GM19099 (cell line): ENCODE data around the gene PDCD7.

ENCODE experiments used
- POLR2A ChIP-seq: IDR thresholded peaks from 3 replicates; pipeline ENCODE4 v1.6.1; 2011; ENCODE audit warnings: low read depth; ENCODE audit not compliant: insufficient read length; ENCODE audit errors: extremely low read depth

Gene PDCD7

DNA sequence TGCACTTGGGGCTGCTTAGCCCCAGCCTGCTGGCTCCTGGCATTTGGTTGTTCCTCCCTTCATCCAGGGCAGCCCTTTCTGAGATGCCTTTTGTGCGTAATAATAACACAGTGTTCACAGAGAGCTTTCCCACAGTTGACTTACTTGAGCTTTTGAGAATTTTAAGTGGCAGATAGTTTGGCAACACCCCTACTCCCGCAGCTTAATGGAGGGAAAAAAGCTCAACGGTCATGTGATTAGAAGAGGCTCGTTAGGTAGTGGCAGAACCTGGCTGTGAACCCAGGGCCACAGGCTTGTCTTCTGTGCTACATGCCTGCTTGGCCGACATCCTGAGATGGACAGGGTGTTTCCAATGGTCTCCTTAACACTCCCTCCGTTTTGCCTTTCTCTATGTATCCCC is 52.3 kb downstream of the PDCD7 start:
- no peak for TF ChIP-seq POLR2A

DNA sequence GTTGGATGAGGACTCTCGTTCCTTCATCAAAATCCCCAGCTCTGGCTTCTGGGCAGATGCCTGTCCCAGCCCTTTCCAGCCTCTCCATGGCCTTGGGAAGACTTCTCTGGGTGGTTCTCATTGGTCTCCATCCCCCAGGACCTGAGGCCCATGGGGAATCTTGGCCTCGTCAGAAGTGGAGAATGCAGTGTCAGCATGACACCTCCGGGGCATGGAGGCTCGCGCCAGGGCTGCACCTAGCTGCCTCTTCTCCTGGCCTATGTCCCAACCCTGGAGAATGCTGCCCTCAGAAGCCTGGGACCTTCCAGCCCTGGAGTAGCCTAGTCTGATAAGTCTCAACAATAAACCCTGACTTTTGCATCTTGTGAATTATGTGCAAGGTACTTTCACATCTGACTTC is 54.0 kb downstream of the PDCD7 start:
- no peak for TF ChIP-seq POLR2A

DNA sequence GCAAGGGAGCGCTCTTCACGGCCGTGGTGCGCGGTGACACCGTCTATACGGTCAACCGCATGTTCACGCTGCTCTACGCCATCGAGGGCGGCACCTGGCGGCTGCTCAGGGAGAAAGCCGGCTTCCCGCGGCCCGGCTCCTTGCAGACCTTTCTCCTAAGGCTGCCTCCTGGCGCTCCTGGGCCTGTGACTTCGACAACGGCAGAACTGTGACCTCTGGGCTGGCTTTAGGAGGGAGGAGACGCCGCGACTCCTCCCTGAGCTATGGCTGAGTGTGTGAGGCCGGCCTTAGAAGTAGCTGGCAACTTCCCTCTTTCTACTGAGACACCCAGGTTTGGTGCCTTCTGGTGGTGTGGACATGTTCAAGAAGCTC is 55.6 kb downstream of the PDCD7 start:
- TF ChIP-seq POLR2A, result no peak

DNA sequence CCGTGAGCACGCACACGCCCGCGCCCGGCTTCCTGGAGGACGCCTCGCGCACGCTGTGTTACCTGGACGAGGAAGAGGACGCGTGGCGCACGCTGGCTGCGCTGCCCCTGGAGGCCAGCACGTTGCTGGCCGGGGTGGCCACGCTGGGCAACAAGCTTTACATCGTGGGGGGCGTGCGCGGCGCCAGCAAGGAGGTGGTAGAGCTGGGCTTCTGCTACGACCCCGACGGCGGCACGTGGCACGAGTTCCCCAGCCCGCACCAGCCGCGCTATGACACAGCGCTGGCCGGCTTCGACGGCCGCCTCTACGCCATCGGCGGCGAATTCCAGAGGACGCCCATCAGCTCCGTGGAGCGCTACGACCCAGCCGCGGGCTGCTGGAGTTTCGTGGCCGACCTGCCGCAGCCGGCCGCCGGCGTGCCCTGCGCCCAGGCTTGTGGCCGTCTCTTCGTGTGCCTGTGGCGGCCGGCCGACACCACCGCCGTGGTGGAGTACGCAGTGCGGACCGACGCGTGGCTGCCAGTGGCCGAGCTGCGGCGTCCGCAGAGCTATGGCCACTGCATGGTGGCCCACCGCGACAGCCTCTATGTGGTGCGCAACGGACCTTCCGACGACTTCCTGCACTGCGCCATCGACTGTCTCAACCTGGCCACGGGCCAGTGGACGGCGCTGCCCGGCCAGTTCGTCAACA is 56.2 kb downstream of the PDCD7 start:
- TF ChIP-seq POLR2A, result no peak

DNA sequence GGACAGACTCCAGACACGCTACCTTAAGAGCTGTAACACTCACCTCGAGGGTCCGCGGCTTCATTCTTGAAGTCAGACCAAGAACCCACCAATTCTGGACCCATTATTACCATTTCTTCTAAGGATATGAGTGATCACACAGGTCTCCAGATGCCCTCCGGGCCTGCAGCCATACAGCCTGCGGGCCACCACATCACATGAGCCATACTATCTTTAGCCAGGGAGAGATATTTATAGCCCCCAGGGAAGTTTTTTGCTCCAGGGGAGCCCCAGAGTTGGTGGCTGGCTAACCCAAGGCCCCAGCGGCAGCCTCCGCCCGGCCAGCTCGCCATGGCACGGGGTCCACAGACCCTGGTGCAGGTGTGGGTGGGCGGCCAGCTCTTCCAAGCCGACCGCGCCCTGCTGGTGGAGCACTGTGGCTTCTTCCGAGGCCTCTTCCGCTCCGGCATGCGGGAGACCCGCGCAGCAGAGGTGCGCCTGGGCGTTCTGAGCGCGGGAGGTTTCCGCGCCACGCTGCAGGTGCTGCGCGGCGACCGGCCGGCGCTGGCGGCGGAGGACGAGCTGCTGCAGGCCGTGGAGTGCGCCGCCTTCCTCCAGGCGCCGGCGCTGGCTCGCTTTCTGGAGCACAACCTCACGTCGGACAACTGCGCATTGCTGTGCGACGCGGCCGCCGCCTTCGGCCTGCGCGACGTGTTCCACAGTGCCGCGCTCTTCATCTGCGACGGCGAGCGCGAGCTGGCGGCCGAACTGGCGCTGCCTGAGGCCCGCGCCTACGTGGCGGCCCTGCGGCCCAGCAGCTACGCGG is 56.9 kb downstream of the PDCD7 start, which contains the start of gene KBTBD13:
Gene KBTBD13 (plus strand): TSS at position 261 of the 805 bp plus-strand sequence. CDS start 70 bp downstream, at position 331.
- TF ChIP-seq POLR2A, result no peak

DNA sequence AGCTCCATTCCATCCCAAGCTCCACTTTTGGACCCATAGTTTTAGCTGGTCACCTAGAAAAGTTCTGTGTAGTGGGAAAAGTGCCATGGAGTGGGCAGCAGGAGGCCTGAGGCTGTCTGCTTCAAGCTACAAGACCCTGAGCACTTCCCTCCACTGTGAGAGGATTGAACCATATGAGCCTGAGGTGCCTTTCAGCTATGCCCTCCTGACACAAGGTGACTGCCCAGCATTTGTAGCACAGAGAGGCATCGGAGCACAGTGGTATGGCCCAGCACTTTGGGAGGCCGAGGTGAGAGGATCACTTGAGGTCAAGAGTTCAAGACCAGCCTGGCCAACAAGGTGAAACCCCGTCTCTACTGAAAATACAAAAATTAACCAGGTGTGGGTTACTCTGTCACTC is 61.0 kb downstream of the PDCD7 start:
- no peak for TF ChIP-seq POLR2A

DNA sequence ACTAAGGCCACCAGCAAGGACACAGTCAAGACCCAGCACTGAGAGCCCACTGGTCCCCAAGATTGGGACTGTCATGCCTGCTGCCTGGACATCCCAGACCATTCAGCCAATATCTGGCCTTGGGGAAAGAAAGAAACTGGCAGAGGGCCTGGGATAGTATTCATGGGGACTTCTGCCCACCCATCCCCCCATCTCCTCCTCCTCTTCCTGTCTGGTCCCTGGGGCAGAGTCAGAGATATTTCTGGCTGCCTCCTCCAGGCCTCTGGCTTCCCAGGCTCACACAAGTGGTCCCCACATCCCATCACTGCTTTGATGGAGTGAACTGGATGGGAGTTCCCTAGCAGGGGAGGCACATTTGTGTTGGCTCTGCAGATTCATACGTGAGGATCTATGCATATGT is 61.6 kb downstream of the PDCD7 start:
- no peak for TF ChIP-seq POLR2A

DNA sequence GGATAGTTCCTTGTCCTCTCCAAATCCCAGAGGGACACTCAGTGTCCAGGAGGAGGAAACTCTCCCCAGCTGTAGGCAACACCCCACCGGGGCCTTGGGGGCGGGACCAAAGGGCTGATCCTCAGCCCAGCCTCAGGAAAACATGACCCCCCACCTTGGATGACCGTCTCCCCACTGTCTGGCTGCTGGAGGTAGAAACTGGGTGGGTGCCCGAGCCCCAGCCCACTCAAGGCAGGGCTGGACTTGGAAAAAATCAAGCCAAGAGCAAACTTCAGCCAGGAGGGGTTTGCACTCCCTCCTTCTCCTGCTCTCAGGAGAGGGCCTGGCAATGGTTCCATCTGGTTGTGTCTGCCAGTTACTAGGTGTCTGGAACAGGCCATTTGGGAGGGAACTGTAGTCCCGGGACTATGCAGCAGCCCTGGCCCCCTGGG is 62.2 kb downstream of the PDCD7 start:
- TF ChIP-seq POLR2A, result no peak

DNA sequence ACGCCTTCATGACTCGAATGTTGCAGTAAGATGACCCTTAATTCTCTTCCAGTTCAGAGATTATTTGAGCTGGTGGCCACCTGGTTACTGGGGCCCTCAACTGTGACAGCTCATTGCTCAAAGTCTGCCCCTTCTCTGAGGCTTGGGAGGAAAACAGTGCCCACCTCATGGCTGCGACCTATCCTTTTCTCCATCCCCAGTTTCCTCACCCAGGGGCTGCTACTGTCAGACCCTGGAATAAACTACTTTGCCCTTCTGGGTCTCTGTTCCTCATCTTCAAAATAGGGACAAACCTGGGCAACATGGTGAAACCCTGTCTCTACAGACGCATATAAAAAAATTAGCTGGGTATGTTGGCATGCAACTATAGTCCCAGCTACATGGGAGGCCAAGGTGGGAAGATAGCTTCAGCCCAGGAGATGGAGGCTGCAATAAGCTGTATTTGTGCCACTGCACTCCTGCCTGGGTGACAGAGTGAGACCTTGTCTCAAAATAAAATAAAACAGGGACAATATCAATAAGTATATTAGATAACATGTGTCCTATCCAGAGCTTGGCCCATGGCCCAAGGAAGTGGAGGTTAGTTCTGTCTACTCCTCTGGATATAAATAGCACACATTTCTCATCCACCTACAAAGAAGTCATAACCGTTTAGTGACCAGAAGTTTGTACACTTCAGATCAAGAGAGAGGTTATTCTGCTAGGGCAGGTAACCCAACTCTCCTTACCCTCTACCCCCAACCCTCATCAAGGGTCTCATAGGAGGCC is 63.6 kb downstream of the PDCD7 start:
- no peak for TF ChIP-seq POLR2A

DNA sequence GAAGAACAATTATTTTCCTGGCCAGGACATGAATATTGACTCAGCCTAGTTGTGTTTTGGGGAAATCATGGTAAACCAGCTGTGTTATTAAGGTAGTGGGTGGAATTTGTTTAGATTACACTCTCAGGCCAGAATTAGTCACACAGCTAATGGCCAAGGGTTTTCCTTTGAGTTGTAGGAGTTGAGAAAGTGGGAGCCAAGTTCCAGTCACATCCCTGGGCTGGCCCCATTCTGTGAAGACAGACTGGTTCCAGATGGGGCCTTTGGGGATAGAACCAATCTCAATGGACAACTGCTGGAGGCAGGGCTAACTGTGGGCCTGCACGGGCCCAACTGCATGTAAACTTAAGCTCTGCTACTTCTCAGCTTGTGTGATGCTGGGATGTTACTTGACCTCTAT is 64.4 kb downstream of the PDCD7 start:
- TF ChIP-seq POLR2A, result no peak

DNA sequence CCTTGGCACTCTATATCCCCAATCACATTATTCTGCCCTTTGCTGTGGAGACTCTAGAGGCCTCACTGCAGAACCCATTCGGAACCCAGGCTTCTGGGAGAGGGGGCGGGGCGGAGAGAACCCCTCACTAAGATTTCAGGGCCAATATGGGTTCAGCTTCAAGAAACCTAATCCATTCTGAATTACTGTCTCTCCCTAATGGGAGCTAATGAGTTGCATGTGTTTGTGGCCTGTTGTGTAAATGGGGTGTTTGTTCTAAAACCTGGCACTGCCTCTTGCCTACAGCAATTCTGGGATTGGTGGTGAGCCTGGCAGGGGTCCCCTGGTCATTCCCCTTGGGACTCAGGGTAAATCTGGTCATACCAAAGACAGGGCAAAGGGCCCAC is 65.2 kb downstream of the PDCD7 start:
- TF ChIP-seq POLR2A, result no peak

DNA sequence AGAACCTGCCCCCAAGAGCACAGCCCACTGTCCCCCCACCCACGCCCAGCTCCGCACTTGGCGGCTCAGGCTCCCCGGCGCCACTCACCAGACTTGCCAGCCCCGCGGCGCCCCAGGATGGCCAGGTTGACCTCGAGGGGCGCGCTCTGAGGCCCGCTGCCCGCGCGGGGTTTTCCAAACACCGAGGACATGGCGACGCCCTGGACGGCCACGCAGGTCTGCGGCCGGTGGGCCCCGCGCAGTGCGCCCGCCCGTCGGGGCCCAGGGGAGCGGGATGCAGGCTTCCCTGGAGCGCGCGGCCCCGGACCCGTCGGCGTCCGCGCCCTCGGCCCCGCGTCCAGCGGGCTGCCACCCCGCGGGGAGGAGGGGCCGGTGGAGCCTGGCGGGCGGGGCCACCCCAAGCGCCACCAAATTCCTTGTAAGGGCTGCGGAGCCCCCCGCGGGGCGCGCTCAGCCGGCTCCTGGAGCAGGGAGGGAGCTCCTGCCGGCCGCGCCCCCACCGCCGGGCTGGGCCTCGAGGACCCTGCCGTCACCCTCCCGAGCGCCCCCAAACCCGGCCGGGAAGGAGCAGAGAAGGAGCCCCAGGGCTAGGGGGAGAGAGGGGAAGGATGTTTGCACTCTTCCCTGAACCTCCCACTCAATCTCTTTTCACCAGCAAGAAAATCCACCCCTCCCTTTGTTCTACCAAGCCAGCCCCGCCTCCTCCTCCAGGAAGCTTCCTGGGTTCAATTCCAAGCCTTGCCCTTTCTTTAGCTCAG is 65.8 kb downstream of the PDCD7 start, which contains the start of gene RASL12:
Gene RASL12 (minus strand): TSS at position 347 of the 758 bp plus-strand sequence. CDS start 156 bp downstream, at position 191.
- TF ChIP-seq POLR2A, result no peak
